SK-N-SH (cell line): ENCODE results near the gene ICOSLG. TPM values are rescaled to one million over a fixed set of nuclear protein-coding genes. Genes with fewer than 3 reads are reported as not detected.

ENCODE experiments used
- CTCF ChIA-PET: fragments of 300-600, 350-600 bp; formaldehyde crosslinking; extraction: SDS; loops from one replicate; lab custom pipeline; 2021; lab: Yijun Ruan, JAX
- POLR2A ChIA-PET: fragments of 350-600 bp; sonication (Branson Sonifier 250); formaldehyde crosslinking; extraction: SDS; loops from one replicate; lab custom pipeline; 2020; ENCODE audit warnings: antibody characterized with exemption, inconsistent platforms; lab: Yijun Ruan, JAX
- DNase-seq: peaks from one replicate; pipeline ENCODE4 v3.0.0; 2012
- H2AFZ ChIP-seq: fragments of 200-600 bp; sonication (generic); 2 replicates; pipeline ENCODE4 v1.8.1; 2016; ENCODE audit warnings: antibody characterized with exemption, mild to moderate bottlenecking, low read depth
- H3F3A ChIP-seq: fragments of 200-600 bp; sonication (generic); replicated peaks from 2 replicates; pipeline ENCODE3; 2016; ENCODE audit warnings: antibody characterized with exemption, mild to moderate bottlenecking; ENCODE audit not compliant: insufficient read depth
- H3K27ac ChIP-seq, 2 experiments: fragments of 200-500 bp in 1 of 2; fragments of 200-600 bp in 1 of 2; sonication (Bioruptor generic) in 1 of 2; sonication (generic), shearing (Covaris generic) in 1 of 2; 2 replicates each; pipeline versions ENCODE4 v1.5.1 to v1.6.1; 2014 to 2016; ENCODE audit warnings: low read depth in 2 of 2, inconsistent platforms in 1 of 2, low read length in 1 of 2, mild to moderate bottlenecking in 1 of 2, mixed read lengths in 1 of 2
- H3K27me3 ChIP-seq: fragments of 200-600 bp; sonication (generic), shearing (Covaris generic); 2 replicates; pipeline ENCODE4 v1.6.1; 2016; ENCODE audit warnings: mixed run types; ENCODE audit not compliant: insufficient read depth
- H3K36me3 ChIP-seq, 2 experiments: fragments of 200-500 bp in 1 of 2; fragments of 200-600 bp in 1 of 2; sonication (Bioruptor generic) in 1 of 2; sonication (generic) in 1 of 2; replicated peaks in 1 of 2; 2 replicates each; pipeline versions ENCODE3 to v1.5.1; 2014 to 2016; ENCODE audit warnings: low read length in 1 of 2, mild to moderate bottlenecking in 1 of 2; ENCODE audit not compliant: insufficient read depth in 2 of 2, control insufficient read depth in 1 of 2
- H3K4me1 ChIP-seq, 2 experiments: fragments of 200-500 bp in 1 of 2; fragments of 200-600 bp in 1 of 2; sonication (Bioruptor generic) in 1 of 2; sonication (generic), shearing (Covaris generic) in 1 of 2; 2 replicates each; pipeline versions ENCODE4 v1.5.1 to v1.6.1; 2014 to 2016; ENCODE audit warnings: low read depth in 1 of 2, low read length in 1 of 2, mixed run types in 1 of 2; ENCODE audit not compliant: insufficient read depth in 2 of 2, control insufficient read depth in 1 of 2
- H3K4me2 ChIP-seq: fragments of 200-600 bp; sonication (generic), shearing (Covaris generic); 2 replicates; pipeline ENCODE4 v1.6.1; 2017; ENCODE audit warnings: mixed run types
- H3K4me3 ChIP-seq, 2 experiments: fragments of 200-500 bp in 1 of 2; fragments of 200-600 bp in 1 of 2; sonication (Bioruptor generic) in 1 of 2; sonication (generic), shearing (Covaris generic) in 1 of 2; 2 replicates each; pipeline versions ENCODE4 v1.5.1 to v1.8.1; 2014 to 2016; ENCODE audit warnings: low read depth in 2 of 2, inconsistent platforms in 1 of 2, low read length in 1 of 2, mild to moderate bottlenecking in 1 of 2, mixed read lengths in 1 of 2, moderate library complexity in 1 of 2
- H3K79me2 ChIP-seq: fragments of 200-600 bp; sonication (generic); 2 replicates; pipeline ENCODE4 v1.8.1; 2017; ENCODE audit warnings: mild to moderate bottlenecking; ENCODE audit not compliant: insufficient read depth
- H3K9ac ChIP-seq: fragments of 200-600 bp; sonication (generic); 2 replicates; pipeline ENCODE4 v1.6.1; 2017; ENCODE audit warnings: mixed run types
- H3K9me2 ChIP-seq: fragments of 200-600 bp; sonication (generic); 2 replicates; pipeline ENCODE4 v1.6.1; 2017; ENCODE audit warnings: mixed run types
- H3K9me3 ChIP-seq: fragments of 200-600 bp; sonication (generic); 2 replicates; pipeline ENCODE4 v1.6.1; 2017; ENCODE audit warnings: mixed run types, mild to moderate bottlenecking, moderate library complexity
- H4K20me1 ChIP-seq: fragments of 200-600 bp; sonication (generic); 2 replicates; pipeline ENCODE4 v1.6.1; 2017; ENCODE audit warnings: mild to moderate bottlenecking, mixed run types; ENCODE audit not compliant: insufficient read depth
- CHD2 ChIP-seq: fragments of 150-350 bp; IDR thresholded peaks from 2 replicates; pipeline ENCODE4 v1.6.1; 2018; ENCODE audit warnings: low read length; ENCODE audit not compliant: partially characterized antibody
- CTCF ChIP-seq: fragments of 200-600 bp; sonication (generic); IDR thresholded peaks from 2 replicates; pipeline ENCODE4 v1.6.1; 2017; ENCODE audit warnings: antibody characterized with exemption, mild to moderate bottlenecking, moderate library complexity
- ELF1 ChIP-seq: IDR thresholded peaks from 2 replicates; pipeline ENCODE4 v1.4.0; 2012
- FOSL2 ChIP-seq: IDR thresholded peaks from 2 replicates; pipeline ENCODE4 v1.4.0; 2012; ENCODE audit warnings: low read depth, mild to moderate bottlenecking, moderate library complexity, borderline replicate concordance
- IRF3 ChIP-seq: fragments of 150-350 bp; IDR thresholded peaks from 2 replicates; pipeline ENCODE4 v1.6.1; 2016; ENCODE audit warnings: mild to moderate bottlenecking, low read depth, low read length
- MEF2A ChIP-seq: IDR thresholded peaks from 2 replicates; pipeline ENCODE4 v1.4.0; 2012; ENCODE audit warnings: low read depth, borderline replicate concordance
- NRF1 ChIP-seq: IDR thresholded peaks from 2 replicates; pipeline ENCODE4 v1.6.1; 2012; ENCODE audit warnings: low read depth, mild to moderate bottlenecking, low read length
- POLR2AphosphoS5 ChIP-seq: IDR thresholded peaks from 2 replicates; pipeline ENCODE4 v1.6.1; 2012; ENCODE audit warnings: low read depth, low read length
- RAD21 ChIP-seq: IDR thresholded peaks from 2 replicates; pipeline ENCODE4 v1.6.1; 2012; ENCODE audit warnings: mild to moderate bottlenecking, low read length
- RFX5 ChIP-seq: IDR thresholded peaks from 2 replicates; pipeline ENCODE4 v1.6.1; 2012; ENCODE audit warnings: mild to moderate bottlenecking, improper control_type of control experiment, low read length
- SIN3A ChIP-seq: IDR thresholded peaks from 2 replicates; pipeline ENCODE4 v1.6.1; 2012; ENCODE audit warnings: low read depth, mild to moderate bottlenecking, low read length, moderate library complexity, borderline replicate concordance
- SMC3 ChIP-seq: IDR thresholded peaks from 2 replicates; pipeline ENCODE4 v1.6.1; 2012; ENCODE audit warnings: low read depth, low read length, improper control_type of control experiment
- TAF1 ChIP-seq: IDR thresholded peaks from 2 replicates; pipeline ENCODE4 v1.6.1; 2012; ENCODE audit warnings: low read depth, mild to moderate bottlenecking, low read length, moderate library complexity, borderline replicate concordance
- TCF12 ChIP-seq: IDR thresholded peaks from 2 replicates; pipeline ENCODE4 v1.4.0; 2012
- USF2 ChIP-seq: fragments of 150-350 bp; IDR thresholded peaks from 2 replicates; pipeline ENCODE4 v1.6.1; 2017; ENCODE audit warnings: antibody characterized with exemption, low read length, low read depth, borderline replicate concordance
- YY1 ChIP-seq: IDR thresholded peaks from 2 replicates; pipeline ENCODE4 v1.4.0; 2012; ENCODE audit warnings: low read depth, mild to moderate bottlenecking
- ZBTB33 ChIP-seq: IDR thresholded peaks from 2 replicates; pipeline ENCODE4 v1.4.0; 2012; ENCODE audit warnings: low read depth, borderline replicate concordance
- WGBS: methylation state at CpG from one replicate; pipeline ENCODE4 v1.1.6; 2017; ENCODE audit warnings: low lambda C conversion rate; 5-methylcytosine and 5-hydroxymethylcytosine counted together
- polyA plus RNA-seq, 3 experiments: library from polyadenylated mRNA; depleted of rRNA; stranded (reverse); fragments of >200 nt; gene quantifications; 2 replicates each; pipeline ENCODE4 v1.2.3, GENCODE V29; 2012

The ICOSLG gene
- polyA plus RNA-seq, 1 of the 3 experiments (the other 2 are of a cell fraction) = 0.43 TPM

GRCh38 chr21:44273046-44273445 is 32.3 kb upstream of the ICOSLG start:
- Histone ChIP-seq H3K79me2 (no peaks in the 10 kb centered on the region), H3K4me1 (no peaks in the 10 kb centered on the region), H3F3A (no peaks in the 10 kb centered on the region), H3K9me3 (no peaks in the 10 kb centered on the region), H2AFZ (no peak overlapping the region), H3K27me3 (0 out of 2 replicates have a peak, but pooled peaks cover 5% of the 10 kb centered on the region), H3K27ac (no peak overlapping the region), H3K36me3 (no peaks in the 10 kb centered on the region), H3K9ac (no peak overlapping the region), H4K20me1 (no peaks in the 10 kb centered on the region), H3K4me2 (no peak overlapping the region), H3K4me3 (no peak overlapping the region), H3K9me2 (no peaks in the 10 kb centered on the region)
- ChIA-PET CTCF (interaction anchor here (3.0 kb wide), 1 partner anchor 25 kb away, joined by 14 read pairs; no protein-coding TSS in a partner anchor), POLR2A (no interaction called here)
- WGBS = 55% methylated on average over 3 of the region's 7 CpGs
- TF ChIP-seq NRF1 = no peak
- no peak for TF ChIP-seq RFX5
- TF ChIP-seq CHD2 = no peak
- TF ChIP-seq POLR2AphosphoS5 = no peak
- no peak for TF ChIP-seq YY1
- no peak for TF ChIP-seq SIN3A
- no peak for TF ChIP-seq IRF3
- TF ChIP-seq TCF12 = no peak
- TF ChIP-seq ZBTB33 = no peak
- TF ChIP-seq MEF2A = no peak
- no peak for TF ChIP-seq TAF1
- TF ChIP-seq FOSL2 = no peak
- no peak for DNase-seq

GRCh38 chr21:44272284-44272858 is 31.6 kb upstream of the ICOSLG start:
- Histone ChIP-seq H2AFZ (no peak overlapping the region), H3K27me3 (0 out of 2 replicates have a peak, but pooled peaks cover 5% of the 10 kb centered on the region), H3F3A (no peaks in the 10 kb centered on the region), H3K4me3 (no peak overlapping the region), H3K36me3 (no peaks in the 10 kb centered on the region), H3K27ac (no peak overlapping the region), H3K4me2 (no peak overlapping the region), H3K79me2 (no peaks in the 10 kb centered on the region), H3K9ac (no peak overlapping the region), H3K4me1 (no peaks in the 10 kb centered on the region), H3K9me3 (no peaks in the 10 kb centered on the region)
- DNase-seq = no peak
- POLR2A ChIA-PET = no interaction called here
- 68% methylated on average over 5 of the region's 18 CpGs for WGBS
- CTCF ChIA-PET = interaction anchor here (3.0 kb wide), 1 partner anchor 25 kb away, joined by 14 read pairs; no protein-coding TSS in a partner anchor
- no peak for TF ChIP-seq TCF12
- no peak for TF ChIP-seq CHD2
- TF ChIP-seq IRF3 = no peak
- no peak for TF ChIP-seq RFX5
- no peak for TF ChIP-seq SMC3
- TF ChIP-seq RAD21 = no peak
- no peak for TF ChIP-seq USF2
- no peak for TF ChIP-seq FOSL2
- TF ChIP-seq POLR2AphosphoS5 = no peak
- no peak for TF ChIP-seq ELF1
- TF ChIP-seq SIN3A = no peak
- no peak for TF ChIP-seq CTCF
- TF ChIP-seq, all 33 proteins: peak for 0
- Histone ChIP-seq H3K9me2 (no peaks in the 10 kb centered on the region), H4K20me1 (no peaks in the 10 kb centered on the region)
